SW 1271 (cell line): Measurements from ENCODE around the gene THADA.
"Not testable (repeated sequence)": the region's sequence is repeated elsewhere in the genome, so short reads cannot be mapped to it uniquely, and the experiment has no call there.

Source experiments
- DNase-seq, 2 experiments: peaks; one replicate each; lab custom pipeline; 2025; lab: John Stamatoyannopoulos, UW

THADA gene

GRCh38 chr2:43298500-43298899 is 297.3 kb downstream of the THADA start:
- no peak for DNase-seq

DNA sequence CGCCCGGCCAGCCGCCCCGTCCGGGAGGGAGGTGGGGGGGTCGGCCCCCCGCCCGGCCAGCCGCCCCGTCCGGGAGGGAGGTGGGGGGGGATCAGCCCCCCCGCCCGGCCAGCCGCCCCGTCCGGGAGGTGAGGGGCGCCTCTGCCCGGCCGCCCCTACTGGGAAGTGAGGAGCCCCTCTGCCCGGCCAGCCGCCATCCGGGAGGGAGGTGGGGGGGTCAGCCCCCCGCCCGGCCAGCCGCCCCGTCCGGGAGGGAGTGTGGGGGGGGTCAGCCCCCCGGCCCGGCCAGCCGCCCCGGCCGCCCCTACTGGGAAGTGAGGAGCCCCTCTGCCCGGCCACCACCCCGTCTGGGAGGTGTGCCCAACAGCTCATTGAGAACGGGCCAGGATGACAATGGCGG is 298.1 kb downstream of the THADA start:
- DNase-seq, result not testable (repeated sequence)

- no peak for DNase-seq
Measured at GRCh38 chr2:43294973-43295603, 300.8 kb downstream of the THADA start.

- DNase-seq, result peak; percentile 68 to 89
Measured at GRCh38 chr2:43293744-43294695, 301.8 kb downstream of the THADA start.

GRCh38 chr2:43292851-43293743 is 302.7 kb downstream of the THADA start:
- no peak for DNase-seq

GRCh38 chr2:43292297-43292696 is 303.5 kb downstream of the THADA start:
- DNase-seq, result no peak

GRCh38 chr2:43289331-43289730 is 306.5 kb downstream of the THADA start:
- no peak for DNase-seq

DNA sequence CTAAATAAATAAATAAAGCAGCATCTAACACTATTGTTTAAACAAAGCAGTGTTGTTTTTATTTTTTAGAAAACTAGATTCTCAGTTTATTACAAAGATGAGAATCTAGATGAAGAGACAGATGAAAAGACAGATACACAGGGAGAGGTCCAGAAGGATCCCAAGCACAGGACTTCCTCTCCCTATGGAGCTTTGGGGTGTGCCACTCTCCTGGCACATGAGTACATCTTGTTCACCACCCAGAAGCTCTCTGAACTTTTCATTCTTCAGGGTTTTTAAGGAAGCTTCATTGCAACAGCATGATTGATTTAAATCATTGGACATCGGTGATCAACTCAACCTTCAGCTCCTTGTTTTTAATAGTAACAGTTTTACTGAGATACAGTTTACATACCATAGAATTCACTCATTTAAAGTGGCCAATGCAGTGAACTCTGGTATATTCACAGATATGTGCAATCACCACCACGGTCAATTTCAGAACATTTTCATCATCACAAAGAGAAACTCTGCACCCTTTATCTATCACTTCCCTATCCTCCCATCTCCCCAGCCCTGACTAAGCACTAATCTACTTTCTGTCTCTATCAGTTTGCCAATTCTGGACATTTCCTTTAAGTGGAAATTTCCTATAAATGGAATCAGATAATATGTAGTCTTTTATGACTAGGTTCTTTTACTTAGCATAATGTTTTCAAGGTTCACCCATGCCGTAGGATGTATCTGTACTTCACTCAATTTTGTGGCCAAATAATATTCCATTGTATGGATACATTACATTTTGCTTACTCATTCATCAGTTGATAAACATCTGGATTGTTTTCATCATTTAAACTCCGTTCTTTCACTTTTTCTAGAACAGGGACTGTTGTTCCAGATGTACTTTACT is 307.2 kb downstream of the THADA start:
- DNase-seq, result no peak

GRCh38 chr2:43285987-43286386 is 309.9 kb downstream of the THADA start:
- no peak for DNase-seq

DNA sequence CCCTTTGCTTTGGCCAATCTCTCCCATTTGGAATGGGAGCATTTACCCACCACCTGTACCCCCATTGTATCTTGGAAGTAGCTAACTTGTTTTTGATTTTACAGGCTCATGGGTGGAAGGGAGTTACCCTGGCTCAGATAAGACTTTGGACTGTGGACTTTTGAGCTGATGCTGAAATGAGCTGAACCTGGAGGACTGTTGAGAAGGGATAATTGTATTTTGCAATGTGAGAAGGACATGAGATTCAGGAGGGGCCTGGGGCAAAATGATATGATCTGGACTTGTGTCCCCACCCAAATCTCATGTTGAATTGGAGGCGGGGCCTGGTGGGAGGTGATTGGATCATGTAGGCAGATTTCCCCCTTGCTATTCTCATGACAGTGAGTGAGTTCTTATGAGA is 310.9 kb downstream of the THADA start:
- DNase-seq, result no peak

GRCh38 chr2:43284347-43284746 is 311.5 kb downstream of the THADA start:
- not testable (repeated sequence) for DNase-seq

- no peak for DNase-seq
Measured at GRCh38 chr2:43280994-43281393, 314.8 kb downstream of the THADA start.

GRCh38 chr2:43279317-43279840 is 316.5 kb downstream of the THADA start:
- no peak for DNase-seq

GRCh38 chr2:43278564-43279220 is 317.1 kb downstream of the THADA start:
- DNase-seq, result no peak

DNA sequence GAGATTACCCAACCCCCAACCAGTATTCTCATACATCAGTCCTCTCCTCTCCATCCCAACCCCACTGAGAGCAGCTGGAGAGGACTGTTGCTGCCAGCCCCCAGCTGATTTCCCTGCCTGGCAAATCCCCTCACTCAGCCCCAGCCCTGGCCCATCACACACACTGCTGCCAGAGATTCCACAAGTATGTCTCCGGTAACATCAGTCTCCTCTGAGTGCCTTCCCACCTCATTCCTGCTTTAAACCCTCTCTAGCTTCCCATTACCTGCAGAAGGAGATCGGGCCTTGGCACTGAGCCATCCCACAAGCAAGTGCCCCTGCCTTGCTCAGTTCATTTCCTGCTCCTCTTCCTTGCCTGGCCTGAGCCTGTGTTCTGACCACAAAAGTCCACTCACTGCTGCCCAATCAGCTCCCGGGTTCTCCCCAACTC is 318.9 kb downstream of the THADA start:
- peak in 1 of 2 experiments; percentile 14 for DNase-seq

- no peak for DNase-seq
Measured at GRCh38 chr2:43276266-43276941, 319.4 kb downstream of the THADA start.

DNA sequence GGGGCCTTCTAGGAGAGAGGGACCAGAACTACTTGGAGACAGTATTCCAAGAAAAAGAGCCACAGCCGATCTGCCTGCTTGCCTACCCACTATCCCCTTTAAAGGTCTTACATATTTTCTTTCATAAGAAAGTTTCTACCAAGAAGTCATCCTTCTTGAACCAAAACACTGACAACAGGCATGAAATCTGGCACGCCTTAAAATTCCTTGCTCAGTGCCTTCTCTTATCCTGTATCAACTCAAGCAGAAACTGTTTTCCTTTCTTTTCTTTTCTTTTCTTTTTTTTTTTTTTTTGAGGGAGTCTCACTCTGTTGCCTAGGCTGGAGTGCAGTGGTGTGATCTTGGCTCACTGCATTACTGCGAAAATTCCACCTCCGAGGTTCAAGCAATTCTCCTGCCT is 321.1 kb downstream of the THADA start:
- no peak for DNase-seq

- DNase-seq, result no peak
Measured at GRCh38 chr2:43274055-43274454, 321.8 kb downstream of the THADA start.

DNA sequence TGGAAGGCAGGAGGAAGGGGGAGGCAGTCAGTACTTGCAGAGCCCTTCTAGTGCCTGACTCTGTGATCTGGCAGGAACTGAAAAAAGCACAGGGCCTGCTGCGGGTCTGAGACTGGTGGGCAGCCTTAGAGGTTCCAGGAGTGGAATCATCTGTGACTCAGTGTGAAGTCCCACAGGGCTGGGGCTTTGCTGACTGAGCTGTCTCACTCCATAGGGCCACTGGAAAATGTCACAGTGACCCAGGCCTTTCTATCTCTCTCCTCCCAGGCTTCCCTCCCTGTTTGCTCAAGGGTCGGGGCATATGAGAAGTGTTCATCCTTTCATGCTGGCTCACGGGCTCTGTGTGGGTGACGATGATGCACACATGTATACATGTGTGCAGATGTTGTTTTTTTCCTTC is 322.3 kb downstream of the THADA start:
- no peak for DNase-seq
